MCF 10A (cell line): Measurements from ENCODE around the gene CD209. TPM values are rescaled to one million over a fixed set of nuclear protein-coding genes. Genes with fewer than 3 reads are reported as not detected.

Experiments
- BruUV-seq: library from RNA; stranded (reverse); fragments of 400-500 nt; replicated peaks from 2 replicates; lab custom pipeline; 2021; lab: Mats Ljungman, UMichigan
- CTCF ChIA-PET: fragments of 300-600 bp; sonication (Branson Sonifier 250); formaldehyde crosslinking; extraction: SDS; loops from one replicate; lab custom pipeline; 2021; ENCODE audit warnings: antibody characterized with exemption, inconsistent platforms; lab: Yijun Ruan, JAX
- POLR2A ChIA-PET: fragments of 300-600, 350-650 bp; sonication (Branson Sonifier 250); formaldehyde crosslinking; extraction: SDS; loops from one replicate; lab custom pipeline; 2020; ENCODE audit warnings: antibody characterized with exemption, inconsistent platforms; lab: Yijun Ruan, JAX
- DNase-seq: peaks from one replicate; pipeline ENCODE4 v3.0.0-alpha.2; 2018; ENCODE audit not compliant: unreplicated experiment
- H3K27ac Mint-ChIP-seq: one replicate; pipeline ENCODE4 v1.8.0; 2022; ENCODE audit warnings: mild to moderate bottlenecking, low read depth, mixed read lengths; ENCODE audit not compliant: unreplicated experiment
- H3K27me3 Mint-ChIP-seq: one replicate; pipeline ENCODE4 v1.8.0; 2022; ENCODE audit warnings: mixed read lengths; ENCODE audit not compliant: insufficient read depth, unreplicated experiment
- H3K36me3 Mint-ChIP-seq: one replicate; pipeline ENCODE4 v1.8.0; 2022; ENCODE audit warnings: mild to moderate bottlenecking, moderate library complexity, mixed read lengths; ENCODE audit not compliant: insufficient read depth, unreplicated experiment
- H3K4me1 Mint-ChIP-seq: one replicate; pipeline ENCODE4 v1.8.0; 2022; ENCODE audit warnings: mixed read lengths; ENCODE audit not compliant: insufficient read depth, unreplicated experiment
- H3K4me3 Mint-ChIP-seq: one replicate; pipeline ENCODE4 v1.8.0; 2022; ENCODE audit warnings: mild to moderate bottlenecking, moderate library complexity, mixed read lengths; ENCODE audit not compliant: unreplicated experiment
- H3K9me3 Mint-ChIP-seq: one replicate; pipeline ENCODE4 v1.8.0; 2022; ENCODE audit warnings: mixed read lengths; ENCODE audit not compliant: unreplicated experiment
- intact Hi-C: fragments of 100-400 bp; cut with micrococcal nuclease; formaldehyde crosslinking; loops from 2 replicates; pipeline ENCODE4 v1.14.1; 2022
- total RNA-seq: library from RNA; stranded (reverse); gene quantifications from 2 replicates; pipeline ENCODE4 v1.2.3, GENCODE V29; 2022
- TF ChIP-seq, protein P1 (sequence below): fragments of 200-600 bp; IDR thresholded peaks from one replicate; pipeline ENCODE4 v1.8.0; 2022; ENCODE audit warnings: antibody characterized with exemption, mild to moderate bottlenecking; ENCODE audit not compliant: unreplicated experiment

The CD209 gene
- total RNA-seq, 1 experiment from 2014 or later = not detected

- H3K4me1 Mint-ChIP-seq = no peaks in the 10 kb centered on the region
- TF ChIP-seq, protein P1, sequence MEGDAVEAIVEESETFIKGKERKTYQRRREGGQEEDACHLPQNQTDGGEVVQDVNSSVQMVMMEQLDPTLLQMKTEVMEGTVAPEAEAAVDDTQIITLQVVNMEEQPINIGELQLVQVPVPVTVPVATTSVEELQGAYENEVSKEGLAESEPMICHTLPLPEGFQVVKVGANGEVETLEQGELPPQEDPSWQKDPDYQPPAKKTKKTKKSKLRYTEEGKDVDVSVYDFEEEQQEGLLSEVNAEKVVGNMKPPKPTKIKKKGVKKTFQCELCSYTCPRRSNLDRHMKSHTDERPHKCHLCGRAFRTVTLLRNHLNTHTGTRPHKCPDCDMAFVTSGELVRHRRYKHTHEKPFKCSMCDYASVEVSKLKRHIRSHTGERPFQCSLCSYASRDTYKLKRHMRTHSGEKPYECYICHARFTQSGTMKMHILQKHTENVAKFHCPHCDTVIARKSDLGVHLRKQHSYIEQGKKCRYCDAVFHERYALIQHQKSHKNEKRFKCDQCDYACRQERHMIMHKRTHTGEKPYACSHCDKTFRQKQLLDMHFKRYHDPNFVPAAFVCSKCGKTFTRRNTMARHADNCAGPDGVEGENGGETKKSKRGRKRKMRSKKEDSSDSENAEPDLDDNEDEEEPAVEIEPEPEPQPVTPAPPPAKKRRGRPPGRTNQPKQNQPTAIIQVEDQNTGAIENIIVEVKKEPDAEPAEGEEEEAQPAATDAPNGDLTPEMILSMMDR = no peak
- ChIA-PET POLR2A (no interaction called here), CTCF (interaction anchor here (0.6 to 1.0 kb wide), 4 partner anchors 10 to 535 kb away, joined by 3 to 4 read pairs (median 3); partner anchors contain the start of gene TRAPPC5)
- no peak overlapping the region for H3K27ac Mint-ChIP-seq
- no peak for DNase-seq
- intact Hi-C loops = no loop called here
- H3K36me3 Mint-ChIP-seq = no peaks in the 10 kb centered on the region
- H3K27me3 Mint-ChIP-seq = no peaks in the 10 kb centered on the region
- no peak overlapping the region for H3K4me3 Mint-ChIP-seq
- BruUV-seq = no TSS peak
- no peaks in the 10 kb centered on the region for H3K9me3 Mint-ChIP-seq
Observed at GRCh38 chr19:7792281-7792680, 44.9 kb upstream of the CD209 start.

DNA sequence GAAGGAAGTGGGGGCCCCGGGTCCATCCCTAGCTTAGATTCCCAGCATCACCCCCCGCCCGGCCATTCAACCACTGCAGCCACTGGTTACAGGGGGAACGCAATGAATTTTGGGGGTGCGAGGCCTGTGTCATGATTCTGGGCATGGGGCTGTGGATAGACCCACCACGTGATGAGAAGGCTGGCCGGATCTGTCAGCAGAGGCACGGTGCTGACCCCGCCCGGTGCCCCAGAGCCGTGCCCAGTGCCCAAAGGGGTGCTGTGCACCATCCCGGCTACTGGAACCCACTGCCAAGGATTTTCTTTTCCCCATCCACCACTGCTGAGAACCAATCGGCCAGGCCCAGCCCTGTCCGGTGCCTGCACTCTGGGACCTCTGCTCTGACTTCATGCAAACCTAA lies 43.1 kb upstream of the CD209 start:
- Mint-ChIP-seq H3K27ac (no peak overlapping the region), H3K36me3 (peaks cover 5% of the 10 kb centered on the region), H3K4me3 (no peak overlapping the region), H3K27me3 (no peaks in the 10 kb centered on the region), H3K9me3 (no peaks in the 10 kb centered on the region), H3K4me1 (no peaks in the 10 kb centered on the region)
- CTCF ChIA-PET = interaction anchor here (0.8 to 1.4 kb wide), 4 partner anchors 9 to 223 kb away, joined by 3 to 6 read pairs (median 4); partner anchors contain the start of gene TRAPPC5
- TF ChIP-seq, protein P1 = no peak
- intact Hi-C loops = no loop called here
- BruUV-seq = no TSS peak
- POLR2A ChIA-PET = interaction anchor here (0.7 kb wide), 1 partner anchor 13 kb away, joined by 3 read pairs; no protein-coding TSS in a partner anchor
- DNase-seq = no peak

- no peak overlapping the region for H3K4me3 Mint-ChIP-seq
- H3K27me3 Mint-ChIP-seq = no peaks in the 10 kb centered on the region
- TF ChIP-seq, protein P1 = no peak
- peaks cover 6% of the 10 kb centered on the region for H3K4me1 Mint-ChIP-seq
- intact Hi-C loops = no loop called here
- ChIA-PET CTCF (no interaction called here), POLR2A (no interaction called here)
- DNase-seq = no peak
- H3K27ac Mint-ChIP-seq = no peak overlapping the region
- no peaks in the 10 kb centered on the region for H3K9me3 Mint-ChIP-seq
- peaks cover 7% of the 10 kb centered on the region for H3K36me3 Mint-ChIP-seq
- BruUV-seq = no TSS peak
Observed at GRCh38 chr19:7789447-7789846, 42.1 kb upstream of the CD209 start.

GRCh38 chr19:7788933-7789323 lies 41.6 kb upstream of the CD209 start:
- intact Hi-C loops = no loop called here
- no TSS peak for BruUV-seq
- Mint-ChIP-seq H3K4me3 (no peak overlapping the region), H3K36me3 (peaks cover 7% of the 10 kb centered on the region), H3K4me1 (peaks cover 11% of the 10 kb centered on the region), H3K9me3 (no peaks in the 10 kb centered on the region), H3K27me3 (no peaks in the 10 kb centered on the region), H3K27ac (no peak overlapping the region)
- TF ChIP-seq, protein P1 = no peak
- ChIA-PET CTCF (interaction anchor here (0.6 kb wide), 1 partner anchor 80 kb away, joined by 3 read pairs; no protein-coding TSS in a partner anchor), POLR2A (no interaction called here)
- no peak for DNase-seq
